ENCODE results near the gene PLAAT5.

- TF ChIP-seq RAD21 (IDR thresholded peaks at IDR 0.05; ENCODE audit: low read depth), result no peak
- TF ChIP-seq CTCF (IDR thresholded peaks at IDR 0.05 in 2 of 3, conservative IDR thresholded peaks at IDR 0.05 in 1 of 3; ENCODE audit: borderline replicate concordance in 1 of 3, insufficient read depth in 1 of 3, low read depth in 2 of 3, low read length in 2 of 3), result no peak
- TF ChIP-seq POLR2A (IDR thresholded peaks at IDR 0.05; ENCODE audit: borderline replicate concordance, extremely low read depth, insufficient read depth, insufficient read length), result no peak
- no peak for TF ChIP-seq EZH2 (IDR thresholded peaks at IDR 0.05)
- TF ChIP-seq ZBTB33 (IDR thresholded peaks at IDR 0.05; ENCODE audit: extremely low read depth, insufficient replicate concordance, low read length), result no peak
- no peak for TF ChIP-seq YY1 (IDR thresholded peaks at IDR 0.05; ENCODE audit: extremely low read depth, insufficient replicate concordance, low read depth, low read length)
- no peak for TF ChIP-seq CBX3 (IDR thresholded peaks at IDR 0.05; ENCODE audit: low read depth)
- no peak for TF ChIP-seq TCF7L2 (IDR thresholded peaks at IDR 0.05; ENCODE audit: borderline replicate concordance, extremely low read depth, insufficient read depth, insufficient read length)
- TF ChIP-seq SIN3A (IDR thresholded peaks at IDR 0.05; ENCODE audit: low read depth), result no peak
- no peak for TF ChIP-seq POLR2AphosphoS5 (IDR thresholded peaks at IDR 0.05; ENCODE audit: low read depth, low read length)
- no peak for TF ChIP-seq SRF (IDR thresholded peaks at IDR 0.05; ENCODE audit: low read depth)
- TF ChIP-seq MAX (IDR thresholded peaks at IDR 0.05), result no peak
Measured at GRCh38 chr11:63491636-63492372, 837 bp upstream of the PLAAT5 start.

Data from HCT116 (cell line).